ENCODE measurements around the gene DLGAP3. TPM values are rescaled to one million over a fixed set of nuclear protein-coding genes. Genes with fewer than 3 reads are reported as not detected.

The DLGAP3 gene
- total and polyA plus RNA-seq, 4 donors, result 0.05 to 0.19 (median 0.08) TPM

DNA sequence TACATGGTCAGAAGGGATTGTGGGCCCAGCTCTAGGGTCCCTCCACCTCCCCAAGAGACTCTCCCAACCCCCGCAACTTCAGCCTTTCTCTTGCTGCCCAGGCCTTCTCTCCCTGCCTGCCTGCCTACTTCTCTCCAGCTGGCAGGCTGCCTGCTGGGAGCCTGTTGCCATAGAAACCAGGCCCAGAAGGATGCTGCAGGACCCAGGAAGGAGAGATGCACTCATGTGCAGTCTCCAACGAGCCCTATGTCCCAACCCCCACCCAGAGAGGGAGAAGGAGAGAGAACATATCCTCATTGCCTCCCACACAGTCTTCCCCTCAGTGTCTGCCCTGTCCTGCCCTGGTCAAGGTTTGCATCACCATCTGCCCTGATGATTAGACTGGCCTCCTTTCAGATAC lies 59.1 kb downstream of the DLGAP3 start:
- H3K27ac ChIP-seq (ENCODE audit: low read depth in 1 of 2, low read length in 2 of 2), result no peak overlapping the region
- no peak for DNase-seq (ENCODE audit: low spot score)
- peaks cover 0 to 9% (median 5%) of the 10 kb centered on the region in 4 donors for H3K4me1 ChIP-seq (ENCODE audit: control insufficient read depth in 4 of 4, insufficient read depth in 4 of 4, low read length in 3 of 4)
- peaks cover 0 to 9% (median 2%) of the 10 kb centered on the region in 4 donors for H3K27me3 ChIP-seq (ENCODE audit: control insufficient read depth in 4 of 4, insufficient read depth in 4 of 4, low read length in 3 of 4)
- no peak for TF ChIP-seq RXRA (IDR thresholded peaks at IDR 0.05)
- TF ChIP-seq RAD21 (IDR thresholded peaks at IDR 0.05), result no peak
- TF ChIP-seq NR2F2 (IDR thresholded peaks at IDR 0.05), result no peak
- TF ChIP-seq, protein P1, sequence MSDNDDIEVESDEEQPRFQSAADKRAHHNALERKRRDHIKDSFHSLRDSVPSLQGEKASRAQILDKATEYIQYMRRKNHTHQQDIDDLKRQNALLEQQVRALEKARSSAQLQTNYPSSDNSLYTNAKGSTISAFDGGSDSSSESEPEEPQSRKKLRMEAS (IDR thresholded peaks at IDR 0.05), result no peak
- TF ChIP-seq, protein P2, sequence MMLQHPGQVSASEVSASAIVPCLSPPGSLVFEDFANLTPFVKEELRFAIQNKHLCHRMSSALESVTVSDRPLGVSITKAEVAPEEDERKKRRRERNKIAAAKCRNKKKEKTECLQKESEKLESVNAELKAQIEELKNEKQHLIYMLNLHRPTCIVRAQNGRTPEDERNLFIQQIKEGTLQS (IDR thresholded peaks at IDR 0.05), result no peak
- no peak for TF ChIP-seq YY1 (IDR thresholded peaks at IDR 0.05)
- TF ChIP-seq SP1 (IDR thresholded peaks at IDR 0.05), result no peak
- TF ChIP-seq TAF1 (conservative IDR thresholded peaks at IDR 0.05), result no peak
- no peak for TF ChIP-seq GABPA (IDR thresholded peaks at IDR 0.05 in 1 of 2, conservative IDR thresholded peaks at IDR 0.05 in 1 of 2)
- TF ChIP-seq, protein P3, sequence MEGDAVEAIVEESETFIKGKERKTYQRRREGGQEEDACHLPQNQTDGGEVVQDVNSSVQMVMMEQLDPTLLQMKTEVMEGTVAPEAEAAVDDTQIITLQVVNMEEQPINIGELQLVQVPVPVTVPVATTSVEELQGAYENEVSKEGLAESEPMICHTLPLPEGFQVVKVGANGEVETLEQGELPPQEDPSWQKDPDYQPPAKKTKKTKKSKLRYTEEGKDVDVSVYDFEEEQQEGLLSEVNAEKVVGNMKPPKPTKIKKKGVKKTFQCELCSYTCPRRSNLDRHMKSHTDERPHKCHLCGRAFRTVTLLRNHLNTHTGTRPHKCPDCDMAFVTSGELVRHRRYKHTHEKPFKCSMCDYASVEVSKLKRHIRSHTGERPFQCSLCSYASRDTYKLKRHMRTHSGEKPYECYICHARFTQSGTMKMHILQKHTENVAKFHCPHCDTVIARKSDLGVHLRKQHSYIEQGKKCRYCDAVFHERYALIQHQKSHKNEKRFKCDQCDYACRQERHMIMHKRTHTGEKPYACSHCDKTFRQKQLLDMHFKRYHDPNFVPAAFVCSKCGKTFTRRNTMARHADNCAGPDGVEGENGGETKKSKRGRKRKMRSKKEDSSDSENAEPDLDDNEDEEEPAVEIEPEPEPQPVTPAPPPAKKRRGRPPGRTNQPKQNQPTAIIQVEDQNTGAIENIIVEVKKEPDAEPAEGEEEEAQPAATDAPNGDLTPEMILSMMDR (IDR thresholded peaks at IDR 0.05; ENCODE audit: low read depth, low read length, missing input control), result no peak
- H3K4me3 ChIP-seq (ENCODE audit: low read depth in 1 of 3, low read length in 3 of 3), result no peak overlapping the region
- no peaks in the 10 kb centered on the region for H3K9me3 ChIP-seq (ENCODE audit: control insufficient read depth in 4 of 4, low read length in 3 of 4)
- H3K36me3 ChIP-seq (ENCODE audit: control insufficient read depth in 4 of 4, insufficient read depth in 3 of 4, low read depth in 1 of 4, low read length in 3 of 4), result no peaks in the 10 kb centered on the region
- WGBS, result 59% methylated on average over 2 of the region's 2 CpGs
- H3K9ac ChIP-seq (ENCODE audit: low read depth in 1 of 2, low read length in 2 of 2), result no peak overlapping the region

DNA sequence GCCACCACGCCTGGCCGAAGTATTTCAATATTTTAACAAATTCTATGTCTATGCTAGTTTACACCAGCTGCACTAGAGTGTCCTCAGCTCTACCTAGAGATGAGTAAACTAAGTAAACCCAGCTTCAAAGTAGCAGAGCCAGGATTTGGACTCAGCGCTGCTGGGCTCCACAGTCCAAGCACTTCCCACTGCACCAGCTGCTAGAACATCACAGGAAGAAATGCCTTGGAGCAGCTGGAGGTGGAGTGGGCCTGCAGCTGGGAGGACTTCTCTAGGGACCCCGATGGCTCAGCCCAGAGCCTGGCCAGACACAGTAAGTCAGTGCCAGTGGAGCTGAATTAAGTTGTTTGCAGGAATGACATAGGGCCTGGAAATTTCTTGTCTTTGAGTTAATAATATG lies 59.7 kb downstream of the DLGAP3 start:
- 94% methylated on average over 4 of the region's 4 CpGs for WGBS
- Histone ChIP-seq H3K27me3 (ENCODE audit: control insufficient read depth in 4 of 4, insufficient read depth in 4 of 4, low read length in 3 of 4) (peaks cover 0 to 9% (median 2%) of the 10 kb centered on the region in 4 donors), H3K9ac (ENCODE audit: low read depth in 1 of 2, low read length in 2 of 2) (no peak overlapping the region), H3K9me3 (ENCODE audit: control insufficient read depth in 4 of 4, low read length in 3 of 4) (no peaks in the 10 kb centered on the region), H3K4me1 (ENCODE audit: control insufficient read depth in 4 of 4, insufficient read depth in 4 of 4, low read length in 3 of 4) (peaks cover 0 to 10% (median 7%) of the 10 kb centered on the region in 4 donors), H3K36me3 (ENCODE audit: control insufficient read depth in 4 of 4, insufficient read depth in 3 of 4, low read depth in 1 of 4, low read length in 3 of 4) (no peaks in the 10 kb centered on the region), H3K4me3 (ENCODE audit: low read depth in 1 of 3, low read length in 3 of 3) (no peak overlapping the region), H3K27ac (ENCODE audit: low read depth in 1 of 2, low read length in 2 of 2) (no peak overlapping the region)
- TF ChIP-seq, protein P1 (IDR thresholded peaks at IDR 0.05), result no peak
- TF ChIP-seq JUND (IDR thresholded peaks at IDR 0.05) (no peak), GABPA (IDR thresholded peaks at IDR 0.05 in 1 of 2, conservative IDR thresholded peaks at IDR 0.05 in 1 of 2) (no peak), NR2F2 (IDR thresholded peaks at IDR 0.05) (no peak), HNF4G (IDR thresholded peaks at IDR 0.05) (no peak)
- TF ChIP-seq, protein P2 (IDR thresholded peaks at IDR 0.05), result no peak
- no peak for DNase-seq (ENCODE audit: low spot score)

DNA sequence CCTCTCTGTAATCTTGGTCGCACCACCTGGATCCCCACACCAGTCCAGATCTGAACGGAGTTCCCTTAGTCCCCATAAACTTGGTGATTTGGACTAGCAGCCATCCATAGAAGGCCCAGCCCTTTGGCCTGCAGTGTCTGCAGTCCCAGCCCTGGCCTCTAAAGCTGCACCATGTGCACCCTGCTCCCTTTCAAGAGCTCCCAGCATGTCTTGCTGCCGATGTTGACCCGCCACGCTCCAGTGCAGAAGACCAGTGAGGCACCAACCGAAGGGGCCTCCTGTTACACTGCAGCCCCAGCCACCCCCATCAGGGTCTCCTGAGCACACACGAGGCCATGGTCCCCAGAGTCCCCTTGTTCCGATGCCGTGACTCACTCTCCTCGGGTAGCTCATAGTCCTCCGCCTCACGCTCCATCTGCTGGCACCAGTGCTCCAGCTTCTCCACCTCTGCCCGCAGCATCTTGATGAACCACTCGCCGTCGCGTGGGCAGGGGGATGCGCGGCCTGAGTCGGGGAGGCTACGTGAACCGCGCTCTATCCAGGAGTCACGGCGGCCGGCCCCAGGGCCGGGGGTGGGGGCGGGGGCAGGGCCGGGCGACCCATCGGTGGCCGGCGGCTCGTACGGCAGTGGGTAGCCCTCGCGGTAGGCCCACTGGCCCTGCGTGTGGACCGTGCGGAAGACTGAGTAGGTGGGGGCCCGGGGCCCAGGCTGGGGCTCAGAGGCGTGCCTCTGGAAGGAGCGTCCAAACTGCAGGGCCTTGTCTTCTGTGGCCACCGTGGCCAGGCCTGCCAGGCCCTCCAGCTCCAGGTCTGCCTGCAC lies 61.0 kb downstream of the DLGAP3 start:
- no peak for DNase-seq (ENCODE audit: low spot score)
- H3K27me3 ChIP-seq (ENCODE audit: control insufficient read depth in 4 of 4, insufficient read depth in 4 of 4, low read length in 3 of 4), result peaks cover 0 to 4% (median 1%) of the 10 kb centered on the region in 4 donors
- peaks cover 0 to 10% (median 7%) of the 10 kb centered on the region in 4 donors for H3K4me1 ChIP-seq (ENCODE audit: control insufficient read depth in 4 of 4, insufficient read depth in 4 of 4, low read length in 3 of 4)
- no peaks in the 10 kb centered on the region for H3K36me3 ChIP-seq (ENCODE audit: control insufficient read depth in 4 of 4, insufficient read depth in 3 of 4, low read depth in 1 of 4, low read length in 3 of 4)
- WGBS, result 93% methylated on average over 44 of the region's 44 CpGs
- no peak overlapping the region for H3K4me3 ChIP-seq (ENCODE audit: low read depth in 1 of 3, low read length in 3 of 3)
- H3K27ac ChIP-seq (ENCODE audit: low read depth in 1 of 2, low read length in 2 of 2), result no peak overlapping the region
- no peaks in the 10 kb centered on the region for H3K9me3 ChIP-seq (ENCODE audit: control insufficient read depth in 4 of 4, low read length in 3 of 4)
- no peak overlapping the region for H3K9ac ChIP-seq (ENCODE audit: low read depth in 1 of 2, low read length in 2 of 2)
- TF ChIP-seq GABPA (IDR thresholded peaks at IDR 0.05 in 1 of 2, conservative IDR thresholded peaks at IDR 0.05 in 1 of 2), result no peak
- no peak for TF ChIP-seq JUND (IDR thresholded peaks at IDR 0.05)
- TF ChIP-seq, protein P1 (IDR thresholded peaks at IDR 0.05), result no peak
- TF ChIP-seq, protein P3 (IDR thresholded peaks at IDR 0.05; ENCODE audit: low read depth, low read length, missing input control), result no peak
- TF ChIP-seq RAD21 (IDR thresholded peaks at IDR 0.05), result no peak
- TF ChIP-seq TAF1 (conservative IDR thresholded peaks at IDR 0.05), result no peak
- no peak for TF ChIP-seq RXRA (IDR thresholded peaks at IDR 0.05)
- TF ChIP-seq HNF4G (IDR thresholded peaks at IDR 0.05), result no peak
- TF ChIP-seq, protein P4, sequence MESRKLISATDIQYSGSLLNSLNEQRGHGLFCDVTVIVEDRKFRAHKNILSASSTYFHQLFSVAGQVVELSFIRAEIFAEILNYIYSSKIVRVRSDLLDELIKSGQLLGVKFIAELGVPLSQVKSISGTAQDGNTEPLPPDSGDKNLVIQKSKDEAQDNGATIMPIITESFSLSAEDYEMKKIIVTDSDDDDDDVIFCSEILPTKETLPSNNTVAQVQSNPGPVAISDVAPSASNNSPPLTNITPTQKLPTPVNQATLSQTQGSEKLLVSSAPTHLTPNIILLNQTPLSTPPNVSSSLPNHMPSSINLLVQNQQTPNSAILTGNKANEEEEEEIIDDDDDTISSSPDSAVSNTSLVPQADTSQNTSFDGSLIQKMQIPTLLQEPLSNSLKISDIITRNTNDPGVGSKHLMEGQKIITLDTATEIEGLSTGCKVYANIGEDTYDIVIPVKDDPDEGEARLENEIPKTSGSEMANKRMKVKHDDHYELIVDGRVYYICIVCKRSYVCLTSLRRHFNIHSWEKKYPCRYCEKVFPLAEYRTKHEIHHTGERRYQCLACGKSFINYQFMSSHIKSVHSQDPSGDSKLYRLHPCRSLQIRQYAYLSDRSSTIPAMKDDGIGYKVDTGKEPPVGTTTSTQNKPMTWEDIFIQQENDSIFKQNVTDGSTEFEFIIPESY (IDR thresholded peaks at IDR 0.05), result no peak
- no peak for TF ChIP-seq SP1 (IDR thresholded peaks at IDR 0.05)
- no peak for TF ChIP-seq EGR1 (IDR thresholded peaks at IDR 0.05; ENCODE audit: low read depth in 2 of 2)
- TF ChIP-seq FOXA2 (IDR thresholded peaks at IDR 0.05), result no peak
- TF ChIP-seq, protein P2 (IDR thresholded peaks at IDR 0.05), result no peak

Data from liver (tissue), 9 donors.